SK-N-SH treated with all-trans-retinoic acid at 6 μM for 48 hours (cell line): ENCODE data around the gene C9orf85.
A peak's percentile ranks its signal among the peaks of the same experiment; 100 is the strongest.

Source experiments
- ATAC-seq: fragments of 200-7000 bp; cut with Tn5 transposase; 3 replicates; pipeline ENCODE4 v1.9.1; 2020; ENCODE audit warnings: mild to moderate bottlenecking, moderate library complexity
- ARNTL ChIP-seq: fragments of 450-650 bp; formaldehyde crosslinking; IDR thresholded peaks from 2 replicates; pipeline ENCODE4 v1.5.0; 2020; ENCODE audit warnings: low read depth, mild to moderate bottlenecking, moderate library complexity, borderline replicate concordance
- BACH2 ChIP-seq: fragments of 250-450 bp; sonication (Bioruptor Pico); IDR thresholded peaks from 2 replicates; pipeline ENCODE4 v1.9.0; 2021; ENCODE audit warnings: mild to moderate bottlenecking, borderline replicate concordance
- CSDC2 ChIP-seq: fragments of 250-450 bp; sonication (Bioruptor Pico); IDR thresholded peaks from 2 replicates; pipeline ENCODE4 v1.5.0; 2020; ENCODE audit warnings: mild to moderate bottlenecking, moderate library complexity
- ESRRG ChIP-seq: fragments of 250-450 bp; sonication (Bioruptor Pico); IDR thresholded peaks from 2 replicates; pipeline ENCODE4 v1.6.1; 2021; ENCODE audit warnings: mild to moderate bottlenecking
- ISL1 ChIP-seq: fragments of 250-450 bp; sonication (Bioruptor Pico); IDR thresholded peaks from 2 replicates; pipeline ENCODE4 v2.1.2; 2022; ENCODE audit warnings: mild to moderate bottlenecking, moderate library complexity
- PPARA ChIP-seq: fragments of 250-450 bp; sonication (Bioruptor Pico); IDR thresholded peaks from 2 replicates; pipeline ENCODE4 v1.5.0; 2020; ENCODE audit warnings: mild to moderate bottlenecking, borderline replicate concordance
- RARB ChIP-seq: fragments of 250-450 bp; sonication (Bioruptor Pico); IDR thresholded peaks from 2 replicates; pipeline ENCODE4 v1.8.0; 2021; ENCODE audit warnings: mild to moderate bottlenecking, moderate library complexity
- SNAI2 ChIP-seq: fragments of 250-450 bp; sonication (Bioruptor Pico); IDR thresholded peaks from 2 replicates; pipeline ENCODE4 v1.5.0; 2020; ENCODE audit warnings: mild to moderate bottlenecking, moderate library complexity
- TCF4 ChIP-seq: fragments of 250-450 bp; sonication (Bioruptor Pico); IDR thresholded peaks from 2 replicates; pipeline ENCODE4 v1.8.0; 2021; ENCODE audit warnings: mild to moderate bottlenecking, moderate library complexity, borderline replicate concordance
- TOX ChIP-seq: fragments of 250-450 bp; sonication (Bioruptor Pico); IDR thresholded peaks from 2 replicates; pipeline ENCODE4 v1.8.0; 2021; ENCODE audit warnings: mild to moderate bottlenecking, moderate library complexity, borderline replicate concordance
- ZC3H10 ChIP-seq: fragments of 250-450 bp; sonication (Bioruptor Pico); IDR thresholded peaks from 2 replicates; pipeline ENCODE4 v1.5.1; 2021; ENCODE audit warnings: mild to moderate bottlenecking, moderate library complexity
- ZFP3 ChIP-seq: fragments of 250-450 bp; sonication (Bioruptor Pico); IDR thresholded peaks from 2 replicates; pipeline ENCODE4 v1.5.0; 2020; ENCODE audit warnings: mild to moderate bottlenecking, moderate library complexity
- ZFP30 ChIP-seq: fragments of 450-650 bp; formaldehyde crosslinking; IDR thresholded peaks from 2 replicates; pipeline ENCODE4 v1.5.0; 2022; ENCODE audit warnings: mild to moderate bottlenecking, moderate library complexity
- ZNF565 ChIP-seq: fragments of 450-650 bp; formaldehyde crosslinking; conservative IDR thresholded peaks from 2 replicates; pipeline ENCODE4 v1.5.0; 2020; ENCODE audit warnings: low read depth, mild to moderate bottlenecking, moderate library complexity
- ZNF70 ChIP-seq: fragments of 450-650 bp; formaldehyde crosslinking; IDR thresholded peaks from 2 replicates; pipeline ENCODE4 v1.5.0; 2020; ENCODE audit warnings: mild to moderate bottlenecking, moderate library complexity
- ZNF8 ChIP-seq: fragments of 450-650 bp; formaldehyde crosslinking; IDR thresholded peaks from 2 replicates; pipeline ENCODE4 v1.5.0; 2020; ENCODE audit warnings: mild to moderate bottlenecking, moderate library complexity
- TF ChIP-seq, protein P1 (sequence below): fragments of 250-450 bp; sonication (Bioruptor Pico); IDR thresholded peaks from 2 replicates; pipeline ENCODE4 v1.5.1; 2021; ENCODE audit warnings: mild to moderate bottlenecking, moderate library complexity
- TF ChIP-seq, protein P2 (sequence below): fragments of 250-450 bp; sonication (Bioruptor Pico); IDR thresholded peaks from 2 replicates; pipeline ENCODE4 v1.5.1; 2020; ENCODE audit warnings: low read depth, mild to moderate bottlenecking, moderate library complexity
- TF ChIP-seq, protein P3 (sequence below): fragments of 250-450 bp; sonication (Bioruptor Pico); IDR thresholded peaks from 2 replicates; pipeline ENCODE4 v1.8.0; 2021; ENCODE audit warnings: low read depth, mild to moderate bottlenecking, moderate library complexity, borderline replicate concordance
- TF ChIP-seq, protein P4 (sequence below): fragments of 250-450 bp; sonication (Bioruptor Pico); IDR thresholded peaks from 2 replicates; pipeline ENCODE4 v1.5.0; 2020; ENCODE audit warnings: mild to moderate bottlenecking, moderate library complexity

The C9orf85 gene

DNA sequence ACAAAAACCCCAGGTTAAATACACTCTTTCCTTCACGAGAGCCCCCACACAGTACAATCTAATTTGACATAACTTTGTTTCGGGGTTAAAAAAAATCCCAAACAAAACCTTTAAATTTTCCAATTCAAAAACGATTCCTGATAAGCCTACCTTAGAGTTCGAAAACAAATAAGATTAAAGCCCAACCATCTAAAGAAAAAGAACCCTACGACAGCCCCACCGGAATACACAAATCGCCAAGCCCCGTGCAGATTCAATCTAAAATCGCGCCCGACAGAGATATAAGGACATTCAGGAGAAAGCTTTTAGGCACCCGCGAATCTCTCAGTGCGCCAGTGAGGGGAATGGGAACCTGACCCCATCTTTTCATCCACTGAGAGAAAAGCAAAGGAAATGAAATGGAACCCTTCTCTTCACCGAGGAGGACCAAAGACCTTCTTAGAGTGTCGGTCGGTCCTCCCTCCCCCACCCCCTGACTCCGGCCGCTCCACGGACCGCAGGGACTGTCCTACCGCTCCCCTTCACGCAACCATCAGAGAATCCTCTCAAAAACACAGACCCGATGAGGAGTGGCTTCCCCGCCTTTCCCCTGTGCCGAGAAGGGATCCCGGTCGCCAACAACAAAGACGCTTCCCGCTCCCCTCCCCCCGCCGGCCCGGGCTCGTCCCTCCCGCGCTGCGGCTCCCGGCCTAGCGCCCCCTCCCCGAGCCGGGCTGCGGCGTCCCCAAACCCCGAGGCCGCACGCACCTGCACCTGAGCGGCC lies 1.4 kb upstream of the C9orf85 start:
- peak; percentile 1 for ATAC-seq
- no peak for TF ChIP-seq ZNF8 (CRISPR knock-in tag)
- TF ChIP-seq ARNTL (CRISPR knock-in tag): no peak
- TF ChIP-seq, protein P1, sequence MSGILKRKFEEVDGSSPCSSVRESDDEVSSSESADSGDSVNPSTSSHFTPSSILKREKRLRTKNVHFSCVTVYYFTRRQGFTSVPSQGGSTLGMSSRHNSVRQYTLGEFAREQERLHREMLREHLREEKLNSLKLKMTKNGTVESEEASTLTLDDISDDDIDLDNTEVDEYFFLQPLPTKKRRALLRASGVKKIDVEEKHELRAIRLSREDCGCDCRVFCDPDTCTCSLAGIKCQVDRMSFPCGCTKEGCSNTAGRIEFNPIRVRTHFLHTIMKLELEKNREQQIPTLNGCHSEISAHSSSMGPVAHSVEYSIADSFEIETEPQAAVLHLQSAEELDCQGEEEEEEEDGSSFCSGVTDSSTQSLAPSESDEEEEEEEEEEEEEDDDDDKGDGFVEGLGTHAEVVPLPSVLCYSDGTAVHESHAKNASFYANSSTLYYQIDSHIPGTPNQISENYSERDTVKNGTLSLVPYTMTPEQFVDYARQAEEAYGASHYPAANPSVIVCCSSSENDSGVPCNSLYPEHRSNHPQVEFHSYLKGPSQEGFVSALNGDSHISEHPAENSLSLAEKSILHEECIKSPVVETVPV (CRISPR knock-in tag): no peak
- TF ChIP-seq, protein P2, sequence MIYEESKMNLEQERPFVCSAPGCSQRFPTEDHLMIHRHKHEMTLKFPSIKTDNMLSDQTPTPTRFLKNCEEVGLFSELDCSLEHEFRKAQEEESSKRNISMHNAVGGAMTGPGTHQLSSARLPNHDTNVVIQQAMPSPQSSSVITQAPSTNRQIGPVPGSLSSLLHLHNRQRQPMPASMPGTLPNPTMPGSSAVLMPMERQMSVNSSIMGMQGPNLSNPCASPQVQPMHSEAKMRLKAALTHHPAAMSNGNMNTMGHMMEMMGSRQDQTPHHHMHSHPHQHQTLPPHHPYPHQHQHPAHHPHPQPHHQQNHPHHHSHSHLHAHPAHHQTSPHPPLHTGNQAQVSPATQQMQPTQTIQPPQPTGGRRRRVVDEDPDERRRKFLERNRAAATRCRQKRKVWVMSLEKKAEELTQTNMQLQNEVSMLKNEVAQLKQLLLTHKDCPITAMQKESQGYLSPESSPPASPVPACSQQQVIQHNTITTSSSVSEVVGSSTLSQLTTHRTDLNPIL (CRISPR knock-in tag): no peak
- no peak for TF ChIP-seq RARB (CRISPR knock-in tag)
- no peak for TF ChIP-seq ZFP30 (CRISPR knock-in tag)
- no peak for TF ChIP-seq ZNF70 (CRISPR knock-in tag)
- TF ChIP-seq ISL1 (CRISPR knock-in tag): no peak
- TF ChIP-seq ZNF565: no peak
- TF ChIP-seq, protein P3, sequence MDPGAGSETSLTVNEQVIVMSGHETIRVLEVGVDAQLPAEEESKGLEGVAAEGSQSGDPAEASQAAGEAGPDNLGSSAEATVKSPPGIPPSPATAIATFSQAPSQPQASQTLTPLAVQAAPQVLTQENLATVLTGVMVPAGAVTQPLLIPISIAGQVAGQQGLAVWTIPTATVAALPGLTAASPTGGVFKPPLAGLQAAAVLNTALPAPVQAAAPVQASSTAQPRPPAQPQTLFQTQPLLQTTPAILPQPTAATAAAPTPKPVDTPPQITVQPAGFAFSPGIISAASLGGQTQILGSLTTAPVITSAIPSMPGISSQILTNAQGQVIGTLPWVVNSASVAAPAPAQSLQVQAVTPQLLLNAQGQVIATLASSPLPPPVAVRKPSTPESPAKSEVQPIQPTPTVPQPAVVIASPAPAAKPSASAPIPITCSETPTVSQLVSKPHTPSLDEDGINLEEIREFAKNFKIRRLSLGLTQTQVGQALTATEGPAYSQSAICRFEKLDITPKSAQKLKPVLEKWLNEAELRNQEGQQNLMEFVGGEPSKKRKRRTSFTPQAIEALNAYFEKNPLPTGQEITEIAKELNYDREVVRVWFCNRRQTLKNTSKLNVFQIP (CRISPR knock-in tag): no peak
- TF ChIP-seq ESRRG (CRISPR knock-in tag): no peak
- no peak for TF ChIP-seq SNAI2 (CRISPR knock-in tag)
- no peak for TF ChIP-seq ZC3H10 (CRISPR knock-in tag)

DNA sequence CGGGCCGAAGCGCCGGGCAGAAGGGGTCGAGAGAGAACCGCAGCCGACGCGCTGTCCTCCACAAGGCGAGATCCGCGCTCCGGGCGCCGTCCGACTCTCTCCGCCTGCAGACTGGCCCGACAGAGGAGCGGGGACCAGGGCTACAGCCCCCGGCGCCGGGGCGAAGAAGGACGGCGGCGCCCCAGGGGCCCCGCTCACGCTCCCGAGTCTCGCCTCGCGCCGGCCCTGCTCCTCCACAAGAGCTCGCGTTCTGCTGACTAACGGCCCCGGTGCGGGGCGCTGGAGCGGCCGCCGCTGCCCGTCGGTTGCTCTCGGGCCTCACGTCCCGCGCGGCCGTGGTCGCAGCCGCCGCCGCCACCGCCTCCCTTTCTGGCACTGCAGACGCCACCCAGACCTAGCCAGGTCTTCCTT lies 784 bp upstream of the C9orf85 start:
- ATAC-seq: peak; percentile 19; the same call in 2 of the 3 replicates
- TF ChIP-seq TOX (CRISPR knock-in tag): no peak
- TF ChIP-seq PPARA (CRISPR knock-in tag): no peak
- no peak for TF ChIP-seq SNAI2 (CRISPR knock-in tag)
- TF ChIP-seq CSDC2: no peak
- TF ChIP-seq, protein P4, sequence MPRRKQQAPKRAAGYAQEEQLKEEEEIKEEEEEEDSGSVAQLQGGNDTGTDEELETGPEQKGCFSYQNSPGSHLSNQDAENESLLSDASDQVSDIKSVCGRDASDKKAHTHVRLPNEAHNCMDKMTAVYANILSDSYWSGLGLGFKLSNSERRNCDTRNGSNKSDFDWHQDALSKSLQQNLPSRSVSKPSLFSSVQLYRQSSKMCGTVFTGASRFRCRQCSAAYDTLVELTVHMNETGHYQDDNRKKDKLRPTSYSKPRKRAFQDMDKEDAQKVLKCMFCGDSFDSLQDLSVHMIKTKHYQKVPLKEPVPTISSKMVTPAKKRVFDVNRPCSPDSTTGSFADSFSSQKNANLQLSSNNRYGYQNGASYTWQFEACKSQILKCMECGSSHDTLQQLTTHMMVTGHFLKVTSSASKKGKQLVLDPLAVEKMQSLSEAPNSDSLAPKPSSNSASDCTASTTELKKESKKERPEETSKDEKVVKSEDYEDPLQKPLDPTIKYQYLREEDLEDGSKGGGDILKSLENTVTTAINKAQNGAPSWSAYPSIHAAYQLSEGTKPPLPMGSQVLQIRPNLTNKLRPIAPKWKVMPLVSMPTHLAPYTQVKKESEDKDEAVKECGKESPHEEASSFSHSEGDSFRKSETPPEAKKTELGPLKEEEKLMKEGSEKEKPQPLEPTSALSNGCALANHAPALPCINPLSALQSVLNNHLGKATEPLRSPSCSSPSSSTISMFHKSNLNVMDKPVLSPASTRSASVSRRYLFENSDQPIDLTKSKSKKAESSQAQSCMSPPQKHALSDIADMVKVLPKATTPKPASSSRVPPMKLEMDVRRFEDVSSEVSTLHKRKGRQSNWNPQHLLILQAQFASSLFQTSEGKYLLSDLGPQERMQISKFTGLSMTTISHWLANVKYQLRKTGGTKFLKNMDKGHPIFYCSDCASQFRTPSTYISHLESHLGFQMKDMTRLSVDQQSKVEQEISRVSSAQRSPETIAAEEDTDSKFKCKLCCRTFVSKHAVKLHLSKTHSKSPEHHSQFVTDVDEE (CRISPR knock-in tag): no peak
- TF ChIP-seq, protein P3 (CRISPR knock-in tag): no peak
- no peak for TF ChIP-seq TCF4 (CRISPR knock-in tag)
- TF ChIP-seq ZFP3 (CRISPR knock-in tag): no peak

DNA sequence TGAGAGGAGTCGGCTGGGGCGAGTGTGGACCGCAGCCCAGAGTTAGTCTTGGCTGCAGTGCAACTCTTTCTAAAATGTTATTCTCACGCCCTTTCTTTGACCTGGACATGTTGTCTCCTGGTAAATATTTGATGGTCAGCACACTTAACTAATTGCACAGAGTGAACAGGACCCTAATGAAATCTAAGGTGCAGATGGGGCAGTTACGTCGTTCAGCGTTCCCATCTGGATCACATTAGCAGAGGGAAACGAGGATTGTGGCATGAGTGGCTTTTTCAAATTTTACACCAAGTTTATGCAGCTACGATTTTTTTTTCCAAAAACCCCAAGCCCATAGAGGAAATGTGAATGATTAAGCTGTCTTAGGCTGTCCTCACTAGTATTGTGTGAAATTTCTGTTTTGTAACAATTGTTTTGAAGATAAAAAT lies 483 bp downstream of the C9orf85 start:
- ATAC-seq: peak; percentile 4
- TF ChIP-seq ZFP3 (CRISPR knock-in tag): no peak
- TF ChIP-seq ZNF70 (CRISPR knock-in tag): no peak
- no peak for TF ChIP-seq ZNF565
- TF ChIP-seq, protein P4 (CRISPR knock-in tag): no peak
- peak; percentile 65; the same call in 1 of the 2 replicates for TF ChIP-seq TCF4 (CRISPR knock-in tag)
- no peak for TF ChIP-seq BACH2 (CRISPR knock-in tag)
